ENCODE measurements around the gene HPD. TPM values are rescaled to one million over a fixed set of nuclear protein-coding genes. Genes with fewer than 3 reads are reported as not detected.

HPD gene
- total and polyA plus RNA-seq, 4 donors = 0.17 to 0.72 (median 0.28) TPM

Small RNAs within 50 kb of the gene (small RNA-seq; reads per million reads assigned to genes)
- gene AC069503.3 (ENCODE audit: low replicate concordance) = not detected
- gene RF00017 (ENCODE audit: low replicate concordance) = not detected
- not detected for gene RNU7-170P (ENCODE audit: low replicate concordance)

Other genes starting within 250 kb of the HPD start
- gene ORAI1, start 232.3 kb downstream of the HPD start, total RNA-seq = 1 to 10 TPM; 3.0 to 8.3 TPM
- gene ORAI1, start 232.3 kb downstream of the HPD start, polyA plus RNA-seq (ENCODE audit: insufficient read length in 2 of 2) = 10 to 100 TPM; 12.6 to 14.3 TPM
- 1 to 10 TPM in 1 of 2 donors, under 1 TPM in 1; 0.79 to 4.5 TPM for gene MORN3, start 189.2 kb downstream of the HPD start, total RNA-seq
- 1 to 10 TPM; 5.9 to 6.1 TPM for gene MORN3, start 189.2 kb downstream of the HPD start, polyA plus RNA-seq (ENCODE audit: insufficient read length in 2 of 2)
- 1 to 10 TPM; 6.1 to 7.8 TPM for gene TMEM120B, start 146.1 kb downstream of the HPD start, total RNA-seq
- gene TMEM120B, start 146.1 kb downstream of the HPD start, polyA plus RNA-seq (ENCODE audit: insufficient read length in 2 of 2) = 10 to 100 TPM; 11.6 to 22.2 TPM
- gene RHOF, start 65.2 kb downstream of the HPD start, total RNA-seq = 10 to 100 TPM in 1 of 2 donors, 1 to 10 TPM in 1; 7.6 to 10.7 TPM
- gene RHOF, start 65.2 kb downstream of the HPD start, polyA plus RNA-seq (ENCODE audit: insufficient read length in 2 of 2) = 10 to 100 TPM; 15.6 to 17.6 TPM
- gene SETD1B, start 54.9 kb downstream of the HPD start, total RNA-seq = 1 to 10 TPM; 4.1 to 5.8 TPM
- gene SETD1B, start 54.9 kb downstream of the HPD start, polyA plus RNA-seq (ENCODE audit: insufficient read length in 2 of 2) = 10 to 100 TPM; 17.6 to 19.0 TPM
- 10 to 100 TPM; 32.7 to 63.4 TPM for gene PSMD9, start 29.9 kb upstream of the HPD start, total RNA-seq
- 10 to 100 TPM; 48.0 to 58.8 TPM for gene PSMD9, start 29.9 kb upstream of the HPD start, polyA plus RNA-seq (ENCODE audit: insufficient read length in 2 of 2)
- 10 to 100 TPM in 1 of 2 donors, 1 to 10 TPM in 1; 4.4 to 12.2 TPM for gene CFAP251, start 59.7 kb upstream of the HPD start, total RNA-seq
- 1 to 10 TPM; 8.0 to 8.4 TPM for gene CFAP251, start 59.7 kb upstream of the HPD start, polyA plus RNA-seq (ENCODE audit: insufficient read length in 2 of 2)
- 10 to 100 TPM; 17.9 to 21.6 TPM for gene BCL7A, start 163.0 kb upstream of the HPD start, total RNA-seq
- 10 to 100 TPM; 41.7 to 45.6 TPM for gene BCL7A, start 163.0 kb upstream of the HPD start, polyA plus RNA-seq (ENCODE audit: insufficient read length in 2 of 2)
- gene MLXIP, start 219.9 kb upstream of the HPD start, total RNA-seq = 10 to 100 TPM; 10.3 to 17.7 TPM
- gene MLXIP, start 219.9 kb upstream of the HPD start, polyA plus RNA-seq (ENCODE audit: insufficient read length in 2 of 2) = 10 to 100 TPM; 30.5 to 46.6 TPM